ENCODE measurements around the gene TRAP1. TPM values are rescaled to one million over a fixed set of nuclear protein-coding genes. Genes with fewer than 3 reads are reported as not detected.

TRAP1 gene
- total RNA-seq, 2 experiments from 2014 or later: 185 to 242 TPM

DNA sequence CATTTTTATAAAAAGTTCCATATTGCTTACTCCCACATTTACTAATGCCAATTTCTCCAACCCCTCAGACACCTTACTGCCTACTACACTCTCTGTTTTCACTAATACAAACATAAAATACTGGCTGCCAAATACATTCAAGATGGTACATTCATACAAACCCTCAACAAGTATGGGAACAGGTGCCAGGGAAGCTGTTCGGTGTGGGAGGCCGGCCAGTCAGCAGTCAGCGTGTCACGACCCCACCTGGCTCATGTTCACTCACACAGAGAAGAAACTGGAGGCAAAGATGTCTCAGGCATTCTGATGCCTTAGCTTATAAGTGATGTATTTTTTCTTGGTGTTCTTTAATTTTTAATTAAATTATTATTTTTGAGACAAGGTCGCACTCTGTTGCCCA is 42.4 kb upstream of the TRAP1 start:
- Histone ChIP-seq H4K20me1 (ENCODE audit: insufficient read depth, low read length) (no peaks in the 10 kb centered on the region), H3K36me3 (ENCODE audit: insufficient read depth, low read length) (peaks cover 72% of the 10 kb centered on the region), H3K27ac (ENCODE audit: low read depth, low read length, poor library complexity, severe bottlenecking) (no peak overlapping the region), H3K4me1 (ENCODE audit: insufficient read depth, low read length, poor library complexity, severe bottlenecking) (no peaks in the 10 kb centered on the region), H3K79me2 (ENCODE audit: insufficient read depth, low read depth, low read length) (no peaks in the 10 kb centered on the region), H3K9me2 (ENCODE audit: insufficient read depth, low read length) (no peaks in the 10 kb centered on the region), H3K9me3 (ENCODE audit: low read length) (no peaks in the 10 kb centered on the region), H3K4me3 (ENCODE audit: low read depth, low read length, poor library complexity, severe bottlenecking) (no peak overlapping the region), H2AFZ (ENCODE audit: low read length) (no peak overlapping the region), H3K4me2 (ENCODE audit: low read length) (no peak overlapping the region)
- ChIA-PET CTCF (ENCODE audit: unreplicated experiment) (no interaction called here), POLR2A (interaction anchor here (0.7 kb wide), 1 partner anchor 42 kb away, joined by 3 read pairs; no protein-coding TSS in a partner anchor)
- BruUV-seq (replicated peaks): no TSS peak
- no peak for TF ChIP-seq EZH2phosphoT487 (IDR thresholded peaks at IDR 0.05; ENCODE audit: borderline replicate concordance, low read depth, low read length)
- TF ChIP-seq, protein P1, sequence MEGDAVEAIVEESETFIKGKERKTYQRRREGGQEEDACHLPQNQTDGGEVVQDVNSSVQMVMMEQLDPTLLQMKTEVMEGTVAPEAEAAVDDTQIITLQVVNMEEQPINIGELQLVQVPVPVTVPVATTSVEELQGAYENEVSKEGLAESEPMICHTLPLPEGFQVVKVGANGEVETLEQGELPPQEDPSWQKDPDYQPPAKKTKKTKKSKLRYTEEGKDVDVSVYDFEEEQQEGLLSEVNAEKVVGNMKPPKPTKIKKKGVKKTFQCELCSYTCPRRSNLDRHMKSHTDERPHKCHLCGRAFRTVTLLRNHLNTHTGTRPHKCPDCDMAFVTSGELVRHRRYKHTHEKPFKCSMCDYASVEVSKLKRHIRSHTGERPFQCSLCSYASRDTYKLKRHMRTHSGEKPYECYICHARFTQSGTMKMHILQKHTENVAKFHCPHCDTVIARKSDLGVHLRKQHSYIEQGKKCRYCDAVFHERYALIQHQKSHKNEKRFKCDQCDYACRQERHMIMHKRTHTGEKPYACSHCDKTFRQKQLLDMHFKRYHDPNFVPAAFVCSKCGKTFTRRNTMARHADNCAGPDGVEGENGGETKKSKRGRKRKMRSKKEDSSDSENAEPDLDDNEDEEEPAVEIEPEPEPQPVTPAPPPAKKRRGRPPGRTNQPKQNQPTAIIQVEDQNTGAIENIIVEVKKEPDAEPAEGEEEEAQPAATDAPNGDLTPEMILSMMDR (conservative IDR thresholded peaks at IDR 0.05; ENCODE audit: low read length): no peak
- intact Hi-C loops (cut with micrococcal nuclease; ENCODE audit: unreplicated experiment): no loop called here
- DNase-seq (ENCODE audit: low spot score): no peak

DNA sequence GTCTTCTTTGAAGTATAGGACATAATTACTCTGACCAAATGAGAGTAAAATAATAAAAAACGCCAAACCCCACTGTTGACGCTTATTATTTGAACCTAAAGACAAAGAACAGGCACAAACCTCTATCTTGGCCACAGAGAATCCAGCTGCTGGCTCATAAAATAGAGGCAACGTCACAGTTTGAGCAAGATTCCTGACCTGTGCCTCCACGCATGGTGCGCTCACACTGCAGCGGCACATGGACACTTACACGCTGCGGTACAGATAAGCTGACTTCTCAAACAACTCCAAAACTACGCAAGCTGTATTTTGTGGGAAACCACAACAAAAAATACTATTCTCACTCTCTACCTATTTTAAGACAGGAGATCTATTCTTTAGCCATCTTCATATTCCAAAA is 38.8 kb upstream of the TRAP1 start:
- H4K20me1 ChIP-seq (ENCODE audit: insufficient read depth, low read length): no peaks in the 10 kb centered on the region
- POLR2A ChIA-PET: interaction anchor here (0.6 kb wide), 1 partner anchor 761 kb away, joined by 9 read pairs; no protein-coding TSS in a partner anchor
- intact Hi-C loops (cut with micrococcal nuclease; ENCODE audit: unreplicated experiment): no loop called here

DNA sequence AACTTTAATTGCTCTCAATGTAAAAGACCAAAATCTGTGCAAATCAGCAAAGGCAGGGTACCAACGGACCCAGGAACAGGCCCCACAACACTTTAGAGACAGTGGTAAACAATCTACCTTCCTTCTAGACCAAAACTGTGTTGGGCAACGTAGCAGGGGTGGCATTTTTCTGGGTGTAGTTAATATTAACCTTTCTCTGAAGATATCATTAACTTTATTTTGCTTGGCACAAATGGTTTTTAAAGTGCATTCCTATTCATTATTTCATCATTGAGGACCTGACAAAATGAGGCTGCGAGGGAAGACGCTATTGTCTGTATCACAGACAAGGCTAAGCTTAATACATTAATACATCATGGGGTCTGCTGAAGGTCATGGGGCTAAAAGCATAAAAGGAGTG is 37.9 kb upstream of the TRAP1 start:
- ChIA-PET POLR2A (no interaction called here), CTCF (ENCODE audit: unreplicated experiment) (no interaction called here)
- Histone ChIP-seq H3K9me3 (ENCODE audit: low read length) (no peaks in the 10 kb centered on the region), H2AFZ (ENCODE audit: low read length) (no peak overlapping the region), H3K4me2 (ENCODE audit: low read length) (no peak overlapping the region), H3K9me2 (ENCODE audit: insufficient read depth, low read length) (no peaks in the 10 kb centered on the region), H3K4me3 (ENCODE audit: low read depth, low read length, poor library complexity, severe bottlenecking) (no peak overlapping the region), H4K20me1 (ENCODE audit: insufficient read depth, low read length) (no peaks in the 10 kb centered on the region), H3K4me1 (ENCODE audit: insufficient read depth, low read length, poor library complexity, severe bottlenecking) (no peaks in the 10 kb centered on the region), H3K36me3 (ENCODE audit: insufficient read depth, low read length) (peaks cover 84% of the 10 kb centered on the region), H3K27ac (ENCODE audit: low read depth, low read length, poor library complexity, severe bottlenecking) (no peak overlapping the region), H3K79me2 (ENCODE audit: insufficient read depth, low read depth, low read length) (no peaks in the 10 kb centered on the region)
- BruUV-seq (replicated peaks): no TSS peak
- intact Hi-C loops (cut with micrococcal nuclease; ENCODE audit: unreplicated experiment): no loop called here
- no peak for DNase-seq (ENCODE audit: low spot score)
- TF ChIP-seq EZH2phosphoT487 (IDR thresholded peaks at IDR 0.05; ENCODE audit: borderline replicate concordance, low read depth, low read length): no peak
- TF ChIP-seq, protein P1 (conservative IDR thresholded peaks at IDR 0.05; ENCODE audit: low read length): no peak

More for the DNA sequence above, 38.8 kb upstream of the TRAP1 start:
- DNase-seq (ENCODE audit: low spot score): no peak
- BruUV-seq (replicated peaks): no TSS peak
- no peak overlapping the region for H2AFZ ChIP-seq (ENCODE audit: low read length)
- H3K4me3 ChIP-seq (ENCODE audit: low read depth, low read length, poor library complexity, severe bottlenecking): no peak overlapping the region
- CTCF ChIA-PET (ENCODE audit: unreplicated experiment): no interaction called here
- H3K4me1 ChIP-seq (ENCODE audit: insufficient read depth, low read length, poor library complexity, severe bottlenecking): no peaks in the 10 kb centered on the region
- no peaks in the 10 kb centered on the region for H3K79me2 ChIP-seq (ENCODE audit: insufficient read depth, low read depth, low read length)
- H3K9me3 ChIP-seq (ENCODE audit: low read length): no peaks in the 10 kb centered on the region
- peaks cover 81% of the 10 kb centered on the region for H3K36me3 ChIP-seq (ENCODE audit: insufficient read depth, low read length)
- H3K9me2 ChIP-seq (ENCODE audit: insufficient read depth, low read length): no peaks in the 10 kb centered on the region
- H3K4me2 ChIP-seq (ENCODE audit: low read length): no peak overlapping the region
- TF ChIP-seq, protein P1 (conservative IDR thresholded peaks at IDR 0.05; ENCODE audit: low read length): no peak
- no peak for TF ChIP-seq EZH2phosphoT487 (IDR thresholded peaks at IDR 0.05; ENCODE audit: borderline replicate concordance, low read depth, low read length)
- H3K27ac ChIP-seq (ENCODE audit: low read depth, low read length, poor library complexity, severe bottlenecking): no peak overlapping the region

Data from OCI-LY7 (cell line).